ENCODE results near the gene KY. TPM values are rescaled to one million over a fixed set of nuclear protein-coding genes. Genes with fewer than 3 reads are reported as not detected.

Gene KY
- total RNA-seq, 1 experiment from 2014 or later: not detected

DNA sequence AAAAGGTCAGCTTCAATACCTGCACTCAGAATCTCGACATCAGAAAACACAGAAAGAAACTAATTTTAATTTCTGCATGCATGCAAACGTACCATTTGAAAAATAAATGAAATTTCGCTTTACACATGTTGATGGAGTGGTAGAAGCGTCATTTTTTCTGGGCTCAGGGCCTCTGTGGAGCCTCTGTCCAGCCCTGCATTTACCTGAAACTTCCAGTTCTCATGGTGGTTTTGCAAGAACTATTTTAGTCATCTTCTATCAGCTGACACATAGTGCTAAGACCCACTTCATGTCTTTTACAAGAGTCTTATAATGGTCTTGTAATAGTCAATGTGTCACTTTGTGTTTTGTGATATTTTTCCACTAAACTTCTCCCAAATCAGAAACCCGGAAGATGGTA, 5.3 kb downstream of the KY start:
- no TSS peak for BruUV-seq (replicated peaks)
- TF ChIP-seq SIN3A (IDR thresholded peaks at IDR 0.05; ENCODE audit: borderline replicate concordance, insufficient read depth, low read depth, low read length): no peak
- TF ChIP-seq, protein P1, sequence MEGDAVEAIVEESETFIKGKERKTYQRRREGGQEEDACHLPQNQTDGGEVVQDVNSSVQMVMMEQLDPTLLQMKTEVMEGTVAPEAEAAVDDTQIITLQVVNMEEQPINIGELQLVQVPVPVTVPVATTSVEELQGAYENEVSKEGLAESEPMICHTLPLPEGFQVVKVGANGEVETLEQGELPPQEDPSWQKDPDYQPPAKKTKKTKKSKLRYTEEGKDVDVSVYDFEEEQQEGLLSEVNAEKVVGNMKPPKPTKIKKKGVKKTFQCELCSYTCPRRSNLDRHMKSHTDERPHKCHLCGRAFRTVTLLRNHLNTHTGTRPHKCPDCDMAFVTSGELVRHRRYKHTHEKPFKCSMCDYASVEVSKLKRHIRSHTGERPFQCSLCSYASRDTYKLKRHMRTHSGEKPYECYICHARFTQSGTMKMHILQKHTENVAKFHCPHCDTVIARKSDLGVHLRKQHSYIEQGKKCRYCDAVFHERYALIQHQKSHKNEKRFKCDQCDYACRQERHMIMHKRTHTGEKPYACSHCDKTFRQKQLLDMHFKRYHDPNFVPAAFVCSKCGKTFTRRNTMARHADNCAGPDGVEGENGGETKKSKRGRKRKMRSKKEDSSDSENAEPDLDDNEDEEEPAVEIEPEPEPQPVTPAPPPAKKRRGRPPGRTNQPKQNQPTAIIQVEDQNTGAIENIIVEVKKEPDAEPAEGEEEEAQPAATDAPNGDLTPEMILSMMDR (IDR thresholded peaks at IDR 0.05): no peak

DNA sequence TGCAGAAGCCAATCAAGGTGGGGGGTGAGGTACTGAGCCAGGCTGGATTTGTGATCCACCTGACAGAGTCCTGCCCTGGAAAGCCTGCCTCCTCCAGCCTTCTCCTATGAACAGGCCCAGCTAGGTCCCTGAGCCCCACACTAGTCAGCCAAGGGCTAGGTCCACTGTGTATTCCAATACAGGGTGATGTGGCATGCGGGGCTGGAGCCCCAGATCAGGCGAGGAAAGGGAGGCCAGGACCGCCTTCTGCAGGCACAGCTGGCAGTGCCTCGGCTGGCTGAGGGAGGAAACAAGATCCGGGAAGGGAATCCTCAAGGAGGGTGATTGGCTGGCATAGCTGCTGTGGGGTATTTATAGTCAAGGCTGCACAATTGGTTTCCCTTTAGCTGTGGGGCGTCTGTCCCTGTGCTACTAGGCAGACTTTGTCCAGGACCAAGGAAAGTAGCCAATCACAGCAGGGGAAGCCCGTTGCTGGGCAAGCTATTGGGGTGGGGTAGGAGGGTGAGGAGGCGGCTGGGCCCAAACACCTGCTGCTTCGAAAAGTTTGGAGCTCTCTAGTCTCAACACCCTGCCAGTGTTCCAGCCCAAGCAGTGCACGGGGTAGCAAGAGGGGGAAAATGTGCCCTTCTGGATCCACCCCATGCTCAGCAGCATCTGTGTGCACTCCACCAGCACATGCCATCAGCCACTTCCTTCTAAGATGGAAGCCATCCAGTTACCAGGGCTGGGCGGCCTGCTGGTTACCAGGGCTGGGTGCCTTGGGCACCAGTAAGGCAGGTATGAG, 5.9 kb downstream of the KY start:
- no peaks in the 10 kb centered on the region for H3K4me1 ChIP-seq (ENCODE audit: control insufficient read depth, insufficient read depth, low read length)
- no peak for DNase-seq (ENCODE audit: low read depth, low spot score)
- H3K9me3 ChIP-seq (ENCODE audit: control insufficient read depth, insufficient read depth, low read depth, low read length): no peaks in the 10 kb centered on the region
- H3K27me3 ChIP-seq (ENCODE audit: control insufficient read depth, insufficient read depth, low read length): peaks cover 16% of the 10 kb centered on the region; the same call in 1 of the 2 replicates
- ChIA-PET POLR2A (no interaction called here), CTCF (no interaction called here)
- TF ChIP-seq SIN3A (IDR thresholded peaks at IDR 0.05; ENCODE audit: borderline replicate concordance, insufficient read depth, low read depth, low read length) (no peak), POLR2AphosphoS5 (IDR thresholded peaks at IDR 0.05; ENCODE audit: low read depth, low read length) (no peak), TCF7L2 (IDR thresholded peaks at IDR 0.05; ENCODE audit: low read depth, low read length) (no peak)
- TF ChIP-seq, protein P1 (IDR thresholded peaks at IDR 0.05): no peak
- TF ChIP-seq, protein P2, sequence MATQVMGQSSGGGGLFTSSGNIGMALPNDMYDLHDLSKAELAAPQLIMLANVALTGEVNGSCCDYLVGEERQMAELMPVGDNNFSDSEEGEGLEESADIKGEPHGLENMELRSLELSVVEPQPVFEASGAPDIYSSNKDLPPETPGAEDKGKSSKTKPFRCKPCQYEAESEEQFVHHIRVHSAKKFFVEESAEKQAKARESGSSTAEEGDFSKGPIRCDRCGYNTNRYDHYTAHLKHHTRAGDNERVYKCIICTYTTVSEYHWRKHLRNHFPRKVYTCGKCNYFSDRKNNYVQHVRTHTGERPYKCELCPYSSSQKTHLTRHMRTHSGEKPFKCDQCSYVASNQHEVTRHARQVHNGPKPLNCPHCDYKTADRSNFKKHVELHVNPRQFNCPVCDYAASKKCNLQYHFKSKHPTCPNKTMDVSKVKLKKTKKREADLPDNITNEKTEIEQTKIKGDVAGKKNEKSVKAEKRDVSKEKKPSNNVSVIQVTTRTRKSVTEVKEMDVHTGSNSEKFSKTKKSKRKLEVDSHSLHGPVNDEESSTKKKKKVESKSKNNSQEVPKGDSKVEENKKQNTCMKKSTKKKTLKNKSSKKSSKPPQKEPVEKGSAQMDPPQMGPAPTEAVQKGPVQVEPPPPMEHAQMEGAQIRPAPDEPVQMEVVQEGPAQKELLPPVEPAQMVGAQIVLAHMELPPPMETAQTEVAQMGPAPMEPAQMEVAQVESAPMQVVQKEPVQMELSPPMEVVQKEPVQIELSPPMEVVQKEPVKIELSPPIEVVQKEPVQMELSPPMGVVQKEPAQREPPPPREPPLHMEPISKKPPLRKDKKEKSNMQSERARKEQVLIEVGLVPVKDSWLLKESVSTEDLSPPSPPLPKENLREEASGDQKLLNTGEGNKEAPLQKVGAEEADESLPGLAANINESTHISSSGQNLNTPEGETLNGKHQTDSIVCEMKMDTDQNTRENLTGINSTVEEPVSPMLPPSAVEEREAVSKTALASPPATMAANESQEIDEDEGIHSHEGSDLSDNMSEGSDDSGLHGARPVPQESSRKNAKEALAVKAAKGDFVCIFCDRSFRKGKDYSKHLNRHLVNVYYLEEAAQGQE (IDR thresholded peaks at IDR 0.05; ENCODE audit: insufficient read depth in 1 of 2, low read depth in 2 of 2, low read length in 1 of 2): no peak
- ATAC-seq: no peak; the same call in 1 of the 2 replicates
- in situ Hi-C loops (cut with HindIII; ENCODE audit: low pct_unique_long_range_greater_than_20kb, low sequenced_read_pairs) (no loop called here), intact Hi-C loops (cut with micrococcal nuclease; ENCODE audit: unreplicated experiment) (no loop called here)
- H3K27ac ChIP-seq (ENCODE audit: low read length): no peak overlapping the region
- BruUV-seq (replicated peaks): no TSS peak
- H3K36me3 ChIP-seq (ENCODE audit: control insufficient read depth, insufficient read depth, low read length): no peaks in the 10 kb centered on the region
- H3K4me3 ChIP-seq (ENCODE audit: low read depth in 2 of 2, low read length in 2 of 2): no peak overlapping the region

More for the DNA sequence above, 5.3 kb downstream of the KY start:
- Histone ChIP-seq H3K9me3 (ENCODE audit: control insufficient read depth, insufficient read depth, low read depth, low read length) (no peaks in the 10 kb centered on the region), H3K36me3 (ENCODE audit: control insufficient read depth, insufficient read depth, low read length) (no peaks in the 10 kb centered on the region), H3K27me3 (ENCODE audit: control insufficient read depth, insufficient read depth, low read length) (peaks cover 20% of the 10 kb centered on the region; the same call in 1 of the 2 replicates), H3K27ac (ENCODE audit: low read length) (no peak overlapping the region), H3K4me3 (ENCODE audit: low read depth in 2 of 2, low read length in 2 of 2) (no peak overlapping the region), H3K4me1 (ENCODE audit: control insufficient read depth, insufficient read depth, low read length) (peaks cover 3% of the 10 kb centered on the region; the same call in 1 of the 2 replicates)
- intact Hi-C loops (cut with micrococcal nuclease; ENCODE audit: unreplicated experiment): no loop called here
- no peak for ATAC-seq
- no peak for DNase-seq (ENCODE audit: low read depth, low spot score)
- ChIA-PET POLR2A (no interaction called here), CTCF (no interaction called here)
- in situ Hi-C loops (cut with HindIII; ENCODE audit: low pct_unique_long_range_greater_than_20kb, low sequenced_read_pairs): no loop called here

All from Panc1 (cell line).